HG03442 (cell line): Measurements from ENCODE around the gene PDIA6.

ENCODE experiments used
- ATAC-seq: cut with Tn5 transposase; IDR thresholded peaks from one replicate; pipeline ENCODE4 v1.9.1; 2021; ENCODE audit warnings: mild to moderate bottlenecking, moderate library complexity; ENCODE audit not compliant: unreplicated experiment

The PDIA6 gene

GRCh38 chr2:10812362-10813162 is at the start of gene PDIA6:
Gene PDIA6, minus strand, starts transcription at chr2:10812785. Its CDS starts 89 bp downstream, at chr2:10812696.
- ATAC-seq, result peak; percentile 88

- ATAC-seq, result no peak
Observed at GRCh38 chr2:10862330-10862729, 49.7 kb upstream of the PDIA6 start.

GRCh38 chr2:10861765-10862164 is 49.2 kb upstream of the PDIA6 start:
- no peak for ATAC-seq

GRCh38 chr2:10860814-10861325 is 48.3 kb upstream of the PDIA6 start:
- ATAC-seq, result no peak

- ATAC-seq, result no peak
Observed at GRCh38 chr2:10860081-10860813, 47.7 kb upstream of the PDIA6 start.

- no peak for ATAC-seq
Observed at GRCh38 chr2:10859278-10859677, 46.7 kb upstream of the PDIA6 start.

GRCh38 chr2:10848541-10848940 is 36.0 kb upstream of the PDIA6 start:
- ATAC-seq, result no peak

- ATAC-seq, result no peak
Observed at GRCh38 chr2:10847008-10847407, 34.4 kb upstream of the PDIA6 start.

GRCh38 chr2:10846110-10846861 is 33.7 kb upstream of the PDIA6 start:
- ATAC-seq, result no peak

- ATAC-seq, result no peak
Observed at GRCh38 chr2:10845640-10846039, 33.1 kb upstream of the PDIA6 start.

- ATAC-seq, result no peak
Observed at GRCh38 chr2:10844097-10844496, 31.5 kb upstream of the PDIA6 start.

GRCh38 chr2:10842506-10842905 is 29.9 kb upstream of the PDIA6 start:
- ATAC-seq, result no peak

- no peak for ATAC-seq
Observed at GRCh38 chr2:10841547-10842219, 29.1 kb upstream of the PDIA6 start.

- no peak for ATAC-seq
Observed at GRCh38 chr2:10839813-10840212, 27.2 kb upstream of the PDIA6 start.

GRCh38 chr2:10838734-10839133 is 26.1 kb upstream of the PDIA6 start:
- no peak for ATAC-seq

GRCh38 chr2:10837298-10838266 is 25.0 kb upstream of the PDIA6 start:
- ATAC-seq, result no peak

- peak; percentile 72 for ATAC-seq
Observed at GRCh38 chr2:10835052-10835970, 22.7 kb upstream of the PDIA6 start.

GRCh38 chr2:10834068-10834655 is 21.6 kb upstream of the PDIA6 start:
- ATAC-seq, result no peak
